ENCODE data around the gene CDYL2. TPM values are rescaled to one million over a fixed set of nuclear protein-coding genes. Genes with fewer than 3 reads are reported as not detected.
A peak's percentile ranks its signal among the peaks of the same experiment; 100 is the strongest.
"Not testable (repeated sequence)": the region's sequence is repeated elsewhere in the genome, so short reads cannot be mapped to it uniquely, and the experiment has no call there.

Gene CDYL2
- total RNA-seq, 4 donors from 2014 or later: 7.4 to 18.6 (median 9.4) TPM

DNA sequence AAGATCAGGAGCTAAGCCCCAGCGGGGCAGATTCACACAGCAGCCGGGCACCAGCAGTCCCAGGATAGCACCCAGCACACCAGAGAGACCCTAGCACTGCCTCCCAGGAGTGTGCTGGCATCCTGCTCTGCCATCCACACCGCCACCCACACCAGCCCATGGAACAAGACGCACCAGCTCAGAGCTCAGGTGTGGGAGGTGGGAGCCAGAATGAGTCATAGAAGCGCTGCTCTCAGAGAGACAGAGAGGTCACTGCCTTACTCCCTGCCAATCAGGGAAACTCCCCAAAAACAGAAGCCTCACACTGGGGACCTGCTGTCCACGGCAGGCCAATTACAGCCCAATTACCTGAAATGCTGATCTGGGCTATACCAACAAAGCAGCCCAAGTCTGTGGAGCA, 64.9 kb downstream of the CDYL2 start:
- Histone ChIP-seq H3K36me3 (no peaks in the 10 kb centered on the region), H3K27me3 (no peaks in the 10 kb centered on the region), H3K4me3 (no peak overlapping the region), H3K9me3 (peaks cover 0 to 5% (median 2%) of the 10 kb centered on the region in 4 donors), H3K4me1 (no peaks in the 10 kb centered on the region), H3K27ac (no peak overlapping the region)
- TF ChIP-seq, protein P1, sequence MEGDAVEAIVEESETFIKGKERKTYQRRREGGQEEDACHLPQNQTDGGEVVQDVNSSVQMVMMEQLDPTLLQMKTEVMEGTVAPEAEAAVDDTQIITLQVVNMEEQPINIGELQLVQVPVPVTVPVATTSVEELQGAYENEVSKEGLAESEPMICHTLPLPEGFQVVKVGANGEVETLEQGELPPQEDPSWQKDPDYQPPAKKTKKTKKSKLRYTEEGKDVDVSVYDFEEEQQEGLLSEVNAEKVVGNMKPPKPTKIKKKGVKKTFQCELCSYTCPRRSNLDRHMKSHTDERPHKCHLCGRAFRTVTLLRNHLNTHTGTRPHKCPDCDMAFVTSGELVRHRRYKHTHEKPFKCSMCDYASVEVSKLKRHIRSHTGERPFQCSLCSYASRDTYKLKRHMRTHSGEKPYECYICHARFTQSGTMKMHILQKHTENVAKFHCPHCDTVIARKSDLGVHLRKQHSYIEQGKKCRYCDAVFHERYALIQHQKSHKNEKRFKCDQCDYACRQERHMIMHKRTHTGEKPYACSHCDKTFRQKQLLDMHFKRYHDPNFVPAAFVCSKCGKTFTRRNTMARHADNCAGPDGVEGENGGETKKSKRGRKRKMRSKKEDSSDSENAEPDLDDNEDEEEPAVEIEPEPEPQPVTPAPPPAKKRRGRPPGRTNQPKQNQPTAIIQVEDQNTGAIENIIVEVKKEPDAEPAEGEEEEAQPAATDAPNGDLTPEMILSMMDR (IDR thresholded peaks at IDR 0.05): no peak
- no peak for TF ChIP-seq POLR2A (IDR thresholded peaks at IDR 0.05)
- DNase-seq: no peak

DNA sequence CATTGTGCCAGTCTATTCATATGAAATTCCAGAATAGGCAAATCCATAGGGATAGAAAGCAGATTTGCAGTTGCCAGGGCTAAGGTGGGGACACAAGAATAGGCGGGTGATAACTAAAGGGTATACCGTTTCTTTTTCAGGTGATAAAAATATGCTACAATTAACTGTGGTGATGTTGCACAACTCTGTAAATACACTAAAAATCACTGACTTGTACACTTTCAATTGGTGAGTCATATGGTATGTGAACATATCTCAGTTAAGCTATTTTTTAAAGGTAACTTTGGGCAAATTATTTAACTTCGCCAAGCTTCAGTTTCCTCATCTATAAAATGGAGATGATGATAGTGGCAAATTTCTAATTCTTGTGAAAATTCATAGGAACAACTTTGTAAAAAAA, 65.9 kb downstream of the CDYL2 start:
- no peak for DNase-seq
- peaks cover 0 to 5% (median 2%) of the 10 kb centered on the region in 4 donors for H3K9me3 ChIP-seq
- no peak for TF ChIP-seq POLR2A (IDR thresholded peaks at IDR 0.05)
- TF ChIP-seq, protein P1 (IDR thresholded peaks at IDR 0.05): no peak
- H3K4me3 ChIP-seq: no peak overlapping the region
- H3K27ac ChIP-seq: no peak overlapping the region
- no peaks in the 10 kb centered on the region for H3K36me3 ChIP-seq
- no peaks in the 10 kb centered on the region for H3K4me1 ChIP-seq
- H3K27me3 ChIP-seq: no peaks in the 10 kb centered on the region

DNA sequence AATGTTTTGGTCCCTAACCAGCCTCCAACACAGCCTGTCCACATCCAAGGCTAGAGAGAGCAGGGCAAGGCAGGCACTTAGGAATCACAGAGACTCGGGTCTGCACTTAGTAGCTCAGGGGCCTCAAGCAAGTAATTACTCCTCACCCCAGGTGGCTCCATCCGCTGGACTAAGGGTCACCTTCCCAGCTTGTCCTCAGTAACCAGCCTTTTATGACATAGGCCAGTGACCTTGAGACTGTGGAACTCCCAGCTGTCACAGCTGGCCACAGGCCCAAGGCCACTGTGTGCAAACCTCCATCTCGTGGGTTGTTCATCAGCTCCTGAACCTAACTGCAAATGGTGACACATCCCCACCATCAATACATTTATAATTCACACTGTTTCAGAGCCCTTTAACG, 68.6 kb downstream of the CDYL2 start:
- Histone ChIP-seq H3K36me3 (no peaks in the 10 kb centered on the region), H3K27ac (no peak overlapping the region), H3K27me3 (no peaks in the 10 kb centered on the region), H3K9me3 (peaks cover 0 to 5% (median 2%) of the 10 kb centered on the region in 4 donors), H3K4me3 (no peak overlapping the region), H3K4me1 (no peaks in the 10 kb centered on the region)
- TF ChIP-seq, protein P1 (IDR thresholded peaks at IDR 0.05): no peak
- peak in 1 of 3 donors; percentile 61 for DNase-seq

DNA sequence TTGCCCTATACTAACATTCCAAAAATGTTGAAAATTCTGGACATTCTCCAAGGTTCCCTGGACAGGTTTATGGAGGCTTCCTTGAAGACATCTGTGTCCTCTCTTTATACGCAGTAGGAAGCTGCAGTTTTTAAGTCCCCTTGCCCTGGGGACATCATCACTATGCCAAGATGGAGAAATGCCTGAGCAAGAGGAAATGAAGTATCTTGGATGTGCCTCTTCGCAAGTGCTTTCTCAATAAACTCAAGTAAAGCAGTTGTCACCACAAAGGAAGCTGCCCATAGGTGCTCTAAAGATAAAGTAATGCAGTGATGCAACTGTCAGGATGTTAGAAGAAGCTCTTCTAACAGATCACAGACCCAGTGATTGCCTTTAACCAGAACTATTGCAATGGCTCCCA, 71.0 kb downstream of the CDYL2 start:
- Histone ChIP-seq H3K4me3 (no peak overlapping the region), H3K27ac (no peak overlapping the region)
- TF ChIP-seq, protein P1 (IDR thresholded peaks at IDR 0.05): no peak
- no peak for TF ChIP-seq POLR2A (IDR thresholded peaks at IDR 0.05)

DNA sequence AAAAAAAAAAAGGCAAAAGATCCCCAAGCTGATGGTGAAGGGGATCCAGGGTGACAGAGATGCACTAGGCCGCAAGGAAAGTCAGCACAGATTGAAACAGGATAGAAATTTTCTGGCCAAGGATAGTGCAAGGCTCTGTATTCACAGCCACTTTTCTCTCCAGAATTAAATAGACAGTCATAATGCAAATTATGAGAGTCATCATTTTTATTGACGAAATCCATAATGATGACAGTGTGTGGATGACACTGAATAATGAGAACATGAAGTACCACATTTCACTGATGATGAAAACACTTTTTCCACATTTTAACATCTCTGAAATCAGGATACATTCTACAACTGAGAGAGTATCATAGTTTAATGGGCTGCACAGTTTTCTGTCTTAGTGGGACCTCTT, 72.5 kb downstream of the CDYL2 start:
- H3K9me3 ChIP-seq: no peaks in the 10 kb centered on the region

More for the DNA sequence above, 71.0 kb downstream of the CDYL2 start:
- Histone ChIP-seq H3K27me3 (no peaks in the 10 kb centered on the region), H3K4me1 (no peaks in the 10 kb centered on the region), H3K9me3 (no peaks in the 10 kb centered on the region), H3K36me3 (no peaks in the 10 kb centered on the region)
- no peak for DNase-seq

DNA sequence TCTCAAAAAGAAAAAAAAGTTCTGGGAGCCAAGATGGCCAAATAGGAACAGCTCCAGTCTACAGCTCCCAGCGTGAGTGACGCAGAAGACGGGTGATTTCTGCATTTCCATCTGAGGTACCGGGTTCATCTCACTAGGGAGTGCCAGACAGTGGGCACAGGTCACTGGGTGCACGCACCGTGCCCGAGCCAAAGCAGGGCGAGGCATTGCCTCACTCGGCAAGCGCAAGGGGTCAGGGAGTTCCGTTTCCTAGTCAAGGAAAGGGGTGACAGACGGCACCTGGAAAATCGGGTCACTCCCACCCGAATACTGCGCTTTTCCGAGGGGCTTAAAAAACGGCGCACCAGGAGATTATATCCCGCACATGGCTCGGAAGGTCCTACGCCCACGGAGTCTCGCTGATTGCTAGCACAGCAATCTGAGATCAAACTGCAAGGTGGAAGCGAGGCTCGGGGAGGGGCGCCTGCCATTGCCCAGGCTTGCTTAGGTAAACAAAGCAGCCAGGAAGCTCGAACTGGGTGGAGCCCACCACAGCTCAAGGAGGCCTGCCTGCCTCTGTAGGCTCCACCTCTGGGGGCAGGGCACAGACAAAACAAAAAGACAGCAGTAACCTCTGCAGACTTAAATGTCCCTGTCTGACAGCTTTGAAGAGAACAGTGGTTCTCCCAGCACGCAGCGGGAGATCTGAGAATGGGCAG, 77.2 kb downstream of the CDYL2 start:
- H3K4me1 ChIP-seq, H3K27ac ChIP-seq, DNase-seq, H3K27me3 ChIP-seq, H3K36me3 ChIP-seq, H3K9me3 ChIP-seq, H3K4me3 ChIP-seq: not testable (repeated sequence)

More for the DNA sequence above, 72.5 kb downstream of the CDYL2 start:
- TF ChIP-seq POLR2A (IDR thresholded peaks at IDR 0.05): no peak
- TF ChIP-seq, protein P1 (IDR thresholded peaks at IDR 0.05): no peak
- Histone ChIP-seq H3K4me3 (no peak overlapping the region), H3K27me3 (no peaks in the 10 kb centered on the region), H3K4me1 (no peaks in the 10 kb centered on the region), H3K27ac (no peak overlapping the region), H3K36me3 (no peaks in the 10 kb centered on the region)
- no peak for DNase-seq

Measured in Peyer's patch (tissue), 4 donors.